ENCODE measurements around the gene OSTM1. TPM values are rescaled to one million over a fixed set of nuclear protein-coding genes. Genes with fewer than 3 reads are reported as not detected.

OSTM1 gene
- polyA plus RNA-seq, 1 experiment: 35.2 TPM

GRCh38 chr6:108039681-108040080, 34.9 kb downstream of the OSTM1 start:
- Histone ChIP-seq H3K4me3 (ENCODE audit: low read depth, low read length) (no peak overlapping the region), H3K27me3 (ENCODE audit: control insufficient read depth, insufficient read depth, low read length) (no peaks in the 10 kb centered on the region), H3K9me3 (ENCODE audit: control insufficient read depth, insufficient read depth, low read length) (no peaks in the 10 kb centered on the region), H3K27ac (ENCODE audit: low read depth, low read length) (no peak overlapping the region)
- POLR2A ChIA-PET: no interaction called here
- CTCF ChIA-PET: interaction anchor here (0.7 to 3.6 kb wide), 4 partner anchors 10 to 191 kb away, joined by 3 to 34 read pairs (median 6); no protein-coding TSS in a partner anchor
- no peak for DNase-seq (ENCODE audit: low read depth, low spot score)
- no peak for TF ChIP-seq CTCF (IDR thresholded peaks at IDR 0.05; ENCODE audit: low read depth, low read length)

GRCh38 chr6:108036884-108037283, 37.7 kb downstream of the OSTM1 start:
- Histone ChIP-seq H3K27me3 (ENCODE audit: control insufficient read depth, insufficient read depth, low read length) (no peaks in the 10 kb centered on the region), H3K9me3 (ENCODE audit: control insufficient read depth, insufficient read depth, low read length) (no peaks in the 10 kb centered on the region), H3K4me3 (ENCODE audit: low read depth, low read length) (no peak overlapping the region), H3K27ac (ENCODE audit: low read depth, low read length) (no peak overlapping the region)
- ChIA-PET CTCF (interaction anchor here (0.6 to 1.2 kb wide), 2 partner anchors 11 to 853 kb away, joined by 3 read pairs; no protein-coding TSS in a partner anchor), POLR2A (no interaction called here)
- DNase-seq (ENCODE audit: low read depth, low spot score): no peak
- no peak for TF ChIP-seq CTCF (IDR thresholded peaks at IDR 0.05; ENCODE audit: low read depth, low read length)

- CTCF ChIA-PET: interaction anchor here (1.3 kb wide), 1 partner anchor 18 kb away, joined by 5 read pairs; no protein-coding TSS in a partner anchor
- H3K4me3 ChIP-seq (ENCODE audit: low read depth, low read length): no peak overlapping the region
Measured at GRCh38 chr6:108031968-108032367, 42.6 kb downstream of the OSTM1 start.

GRCh38 chr6:108030211-108030610, 44.3 kb downstream of the OSTM1 start:
- H3K9me3 ChIP-seq (ENCODE audit: control insufficient read depth, insufficient read depth, low read length): no peaks in the 10 kb centered on the region
- no peak for TF ChIP-seq CTCF (IDR thresholded peaks at IDR 0.05; ENCODE audit: low read depth, low read length)
- ChIA-PET CTCF (interaction anchor here (1.8 kb wide), 2 partner anchors 20 to 50 kb away, joined by 6 to 8 read pairs; no protein-coding TSS in a partner anchor), POLR2A (interaction anchor here (0.6 kb wide), 1 partner anchor 20 kb away, joined by 7 read pairs; no protein-coding TSS in a partner anchor)
- no peak overlapping the region for H3K4me3 ChIP-seq (ENCODE audit: low read depth, low read length)
- no peak overlapping the region for H3K27ac ChIP-seq (ENCODE audit: low read depth, low read length)
- no peaks in the 10 kb centered on the region for H3K27me3 ChIP-seq (ENCODE audit: control insufficient read depth, insufficient read depth, low read length)
- DNase-seq (ENCODE audit: low read depth, low spot score): no peak

More at GRCh38 chr6:108031968-108032367, 42.6 kb downstream of the OSTM1 start:
- no peaks in the 10 kb centered on the region for H3K9me3 ChIP-seq (ENCODE audit: control insufficient read depth, insufficient read depth, low read length)
- H3K27ac ChIP-seq (ENCODE audit: low read depth, low read length): no peak overlapping the region
- DNase-seq (ENCODE audit: low read depth, low spot score): no peak
- POLR2A ChIA-PET: no interaction called here
- TF ChIP-seq CTCF (IDR thresholded peaks at IDR 0.05; ENCODE audit: low read depth, low read length): no peak
- no peaks in the 10 kb centered on the region for H3K27me3 ChIP-seq (ENCODE audit: control insufficient read depth, insufficient read depth, low read length)

GRCh38 chr6:108029226-108029921, 45.2 kb downstream of the OSTM1 start:
- Histone ChIP-seq H3K27ac (ENCODE audit: low read depth, low read length) (no peak overlapping the region), H3K9me3 (ENCODE audit: control insufficient read depth, insufficient read depth, low read length) (no peaks in the 10 kb centered on the region), H3K4me3 (ENCODE audit: low read depth, low read length) (no peak overlapping the region), H3K27me3 (ENCODE audit: control insufficient read depth, insufficient read depth, low read length) (no peaks in the 10 kb centered on the region)
- DNase-seq (ENCODE audit: low read depth, low spot score): no peak
- CTCF ChIA-PET: interaction anchor here (1.8 to 2.5 kb wide), 3 partner anchors 21 to 49 kb away, joined by 6 to 13 read pairs (median 8); no protein-coding TSS in a partner anchor
- POLR2A ChIA-PET: no interaction called here
- no peak for TF ChIP-seq CTCF (IDR thresholded peaks at IDR 0.05; ENCODE audit: low read depth, low read length)
